Activated CD4-positive, CD25-positive, alpha-beta regulatory T cell treated with anti-CD3 and anti-CD28 coated beads, Interleukin-2, amount 50 U/mL, for 72 hours (primary cell): ENCODE data around the gene APPL2.
"Not testable (repeated sequence)": the region's sequence is repeated elsewhere in the genome, so short reads cannot be mapped to it uniquely, and the experiment has no call there.

Experiments used
- DNase-seq: peaks from one replicate; pipeline ENCODE4 v3.0.0; 2021

The APPL2 gene

GRCh38 chr12:105189293-105189692 lies 46.7 kb downstream of the APPL2 start:
- DNase-seq: no peak

- not testable (repeated sequence) for DNase-seq
These were observed 52.0 kb downstream of the APPL2 start for GRCh38 chr12:105183976-105184375.

- not testable (repeated sequence) for DNase-seq
These were observed 52.6 kb downstream of the APPL2 start for GRCh38 chr12:105183406-105183805.

- not testable (repeated sequence) for DNase-seq
These were observed 56.9 kb downstream of the APPL2 start for GRCh38 chr12:105179114-105179513.

- no peak for DNase-seq
These were observed 58.8 kb downstream of the APPL2 start for GRCh38 chr12:105177208-105177607.

- no peak for DNase-seq
These were observed 60.5 kb downstream of the APPL2 start for GRCh38 chr12:105175397-105175990.

- DNase-seq: no peak
These were observed 64.1 kb downstream of the APPL2 start for GRCh38 chr12:105171691-105172436.

GRCh38 chr12:105170139-105170538 lies 65.8 kb downstream of the APPL2 start:
- no peak for DNase-seq

- no peak for DNase-seq
These were observed 68.0 kb downstream of the APPL2 start for GRCh38 chr12:105168006-105168405.

GRCh38 chr12:105167346-105167745 lies 68.6 kb downstream of the APPL2 start:
- DNase-seq: no peak

- DNase-seq: no peak
These were observed 69.2 kb downstream of the APPL2 start for GRCh38 chr12:105166736-105167135.

- no peak for DNase-seq
These were observed 71.9 kb downstream of the APPL2 start for GRCh38 chr12:105164068-105164467.

GRCh38 chr12:105162174-105162573 lies 73.8 kb downstream of the APPL2 start:
- DNase-seq: no peak

GRCh38 chr12:105158876-105159275 lies 77.1 kb downstream of the APPL2 start:
- no peak for DNase-seq

- DNase-seq: no peak
These were observed 78.4 kb downstream of the APPL2 start for GRCh38 chr12:105157606-105158005.

GRCh38 chr12:105156260-105156659 lies 79.7 kb downstream of the APPL2 start:
- DNase-seq: no peak

- no peak for DNase-seq
These were observed 93.7 kb downstream of the APPL2 start for GRCh38 chr12:105142259-105142658.

GRCh38 chr12:105141320-105141922 lies 94.6 kb downstream of the APPL2 start:
- DNase-seq: no peak

- DNase-seq: no peak
These were observed 97.7 kb downstream of the APPL2 start for GRCh38 chr12:105138248-105138647.
